ENCODE results near the gene PARVB. TPM values are rescaled to one million over a fixed set of nuclear protein-coding genes. Genes with fewer than 3 reads are reported as not detected.

The PARVB gene
- total RNA-seq, 1 donor from 2014 or later = 38.2 TPM

DNA sequence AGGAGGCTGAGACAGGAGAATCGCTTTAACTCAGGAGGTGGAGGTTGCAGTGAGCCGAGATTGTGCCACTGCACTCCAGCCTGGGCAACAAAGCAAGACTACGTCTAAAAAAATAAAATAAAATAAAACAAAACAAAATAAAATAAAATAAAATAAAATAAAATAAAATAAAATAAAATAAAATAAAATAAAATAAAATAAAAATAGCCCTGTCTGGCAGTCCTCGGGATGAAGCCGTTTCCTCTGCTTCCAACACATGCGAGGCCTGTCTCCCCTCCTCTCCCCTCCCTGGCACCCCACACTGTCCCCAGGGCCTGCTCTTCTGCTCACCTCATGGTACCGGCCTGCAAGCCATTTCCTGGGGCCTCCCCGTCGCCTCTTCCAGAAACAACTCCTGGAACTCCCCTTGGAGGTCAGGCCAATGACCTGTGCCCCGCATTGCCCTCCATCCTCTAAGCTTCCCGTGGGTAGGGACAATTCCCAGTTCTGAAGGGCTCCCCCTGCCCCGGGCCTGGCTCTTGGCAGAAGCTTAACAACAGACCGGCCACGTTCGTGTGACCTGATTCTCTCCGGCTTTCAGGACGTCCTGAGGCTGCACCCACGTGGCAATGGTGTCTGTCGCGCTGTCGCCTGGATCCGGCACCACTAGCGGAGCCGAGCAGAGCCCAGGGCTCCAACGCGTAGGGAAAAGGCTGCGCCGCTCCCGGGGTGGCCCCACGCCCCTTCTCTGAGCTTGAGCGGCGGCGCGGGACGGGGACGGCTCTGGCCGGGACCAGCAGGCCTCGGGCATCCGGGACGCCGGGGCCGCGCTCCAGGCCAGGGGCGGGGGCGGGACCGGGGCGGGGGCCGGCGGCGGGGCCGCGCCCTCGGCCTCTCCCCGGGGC, 456 bp upstream of the PARVB start:
- intact Hi-C loops (cut with DNase I) = no loop called here
- DNase-seq (ENCODE audit: low spot score) (peak; percentile 60), ATAC-seq (peak; percentile 44)

DNA sequence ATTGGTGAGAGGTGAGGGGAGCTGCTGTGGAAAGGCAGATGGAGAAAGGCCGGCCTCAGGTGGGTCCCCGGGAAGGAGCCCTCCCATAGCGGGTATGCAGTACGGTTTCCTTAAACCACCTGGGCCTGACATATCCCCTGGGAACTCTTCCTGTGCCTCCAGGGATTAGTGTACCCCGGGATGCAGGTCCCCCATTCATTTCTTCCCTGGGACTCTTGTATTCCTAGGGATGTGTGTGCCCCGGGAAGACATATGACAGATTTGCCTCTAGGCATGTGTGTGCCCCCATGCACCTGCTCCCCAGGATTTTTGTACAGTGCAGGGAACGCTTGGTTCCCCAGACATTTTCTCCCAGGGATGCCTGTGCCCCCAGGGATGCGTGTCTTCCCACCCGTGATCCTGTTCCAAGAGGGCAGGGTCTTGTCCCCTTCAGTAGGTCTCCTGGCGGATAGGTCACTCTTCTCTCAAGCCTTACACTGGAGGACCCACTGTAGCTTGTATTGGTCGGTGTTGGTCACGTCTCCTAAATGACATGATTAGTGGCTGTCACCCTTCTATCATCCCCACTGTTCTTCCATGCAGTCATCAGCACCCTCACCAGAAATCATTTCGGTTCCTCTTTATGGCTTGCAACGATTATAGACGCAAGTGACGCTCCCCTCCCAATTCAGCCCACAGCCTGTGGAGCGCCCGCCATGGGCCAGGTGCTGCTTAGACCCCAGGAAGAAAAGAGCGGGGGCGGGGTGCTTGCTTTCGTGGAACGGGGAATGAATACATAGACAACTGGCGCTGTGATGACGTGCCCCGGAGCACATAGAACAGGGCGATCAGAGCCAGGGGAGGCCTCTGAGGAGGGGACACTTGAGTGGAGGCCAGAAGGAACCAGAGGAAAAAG, 1.3 kb downstream of the PARVB start:
- DNase-seq (ENCODE audit: low spot score) = peak; percentile 67
- ATAC-seq = peak; percentile 52
- intact Hi-C loops (cut with DNase I) = no loop called here

DNA sequence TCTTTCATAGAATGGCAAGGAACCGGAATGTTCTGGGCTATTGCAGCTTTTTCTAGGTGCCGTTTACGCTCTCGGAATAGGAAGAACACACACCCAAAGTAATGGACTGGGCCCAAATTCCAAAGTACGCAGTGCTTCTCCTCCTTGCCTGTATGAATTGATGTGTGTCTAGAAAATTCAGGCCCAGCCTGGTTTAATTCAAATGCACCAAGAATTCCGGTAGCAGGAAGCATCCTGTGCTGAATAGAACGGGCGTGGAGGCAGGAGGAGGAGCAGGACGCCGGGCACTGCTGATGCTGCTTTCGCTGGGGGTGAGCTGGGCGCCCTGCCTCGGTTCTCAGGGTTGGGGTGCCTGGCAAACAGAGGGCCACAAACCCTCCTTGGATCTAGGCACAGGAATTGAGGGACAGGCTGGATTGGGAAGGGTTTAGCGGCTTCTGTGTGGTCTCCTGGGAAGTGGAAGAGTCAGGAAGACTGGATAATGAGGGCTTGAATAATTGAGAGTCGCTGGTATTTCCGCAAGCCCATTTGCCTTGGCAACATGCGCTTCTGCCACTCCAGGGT, 2.0 kb downstream of the PARVB start:
- intact Hi-C loops (cut with DNase I) = no loop called here
- no peak for DNase-seq (ENCODE audit: low spot score)

DNA sequence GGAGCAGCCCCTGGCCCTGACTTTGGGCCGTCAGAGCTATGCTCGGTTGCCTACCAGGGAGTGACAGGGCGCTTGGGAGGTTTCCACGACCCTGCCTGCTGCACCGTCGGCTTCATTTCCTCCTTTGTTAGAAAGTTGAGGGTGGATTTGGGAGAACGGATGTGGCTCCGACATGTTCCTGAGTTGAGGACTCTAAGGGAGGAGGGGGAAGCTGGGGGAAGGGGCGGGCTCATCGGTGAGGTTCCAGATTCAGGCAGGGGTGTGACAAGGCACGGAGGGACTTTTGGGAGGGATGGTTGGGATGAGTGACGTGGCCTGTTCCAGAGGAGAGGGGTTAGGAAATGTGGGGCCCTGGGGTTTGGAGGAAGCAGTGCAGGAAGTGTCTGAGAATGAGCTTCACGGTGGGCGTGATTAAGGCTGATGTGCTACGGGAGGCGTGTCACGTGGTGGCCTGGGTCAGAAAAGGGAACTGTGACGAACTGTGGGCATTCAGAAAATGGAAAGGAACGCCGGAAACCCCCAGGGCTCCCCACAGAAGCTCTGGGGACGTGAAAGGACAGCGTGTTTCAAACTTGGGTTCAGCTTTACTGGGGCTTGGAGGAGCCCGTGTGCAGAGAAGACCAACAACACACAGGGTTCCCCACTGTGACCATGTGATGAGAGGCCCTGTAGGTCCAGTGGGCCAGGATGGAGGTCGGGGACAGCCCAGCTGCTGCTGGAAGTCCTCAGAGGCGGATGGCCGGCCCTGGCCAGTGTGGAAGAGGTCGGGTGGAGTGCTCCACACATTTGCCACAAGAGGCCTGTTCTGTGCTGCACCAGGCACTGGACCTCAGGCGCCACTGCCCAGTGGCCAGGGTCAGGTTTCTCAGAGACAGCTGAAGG, 2.8 kb downstream of the PARVB start:
- ATAC-seq (peak; percentile 81), DNase-seq (ENCODE audit: low spot score) (peak; percentile 81)
- intact Hi-C loops (cut with DNase I) = no loop called here

More for the DNA sequence above, 2.0 kb downstream of the PARVB start:
- peak; percentile 19 for ATAC-seq

DNA sequence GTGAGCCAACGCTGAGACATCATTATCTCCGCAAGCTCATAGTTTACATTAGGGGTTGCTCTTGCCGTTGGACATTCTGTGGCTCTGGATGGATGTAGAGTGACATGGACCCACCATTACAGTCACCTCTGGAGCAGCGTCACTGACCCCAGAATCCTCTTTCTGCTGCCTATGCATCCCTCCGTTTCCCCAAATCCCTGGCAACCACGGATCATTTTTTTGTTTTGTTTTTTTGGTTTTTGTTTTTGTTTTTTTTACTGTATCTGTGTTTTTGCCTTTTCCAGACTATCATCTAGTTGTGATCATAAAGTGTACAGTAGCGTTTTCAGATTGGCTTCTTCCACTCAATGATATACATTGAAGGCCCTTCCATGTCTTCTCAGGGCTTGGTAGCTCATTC, 4.0 kb downstream of the PARVB start:
- ATAC-seq (no peak), DNase-seq (ENCODE audit: low spot score) (no peak)
- intact Hi-C loops (cut with DNase I) = no loop called here

DNA sequence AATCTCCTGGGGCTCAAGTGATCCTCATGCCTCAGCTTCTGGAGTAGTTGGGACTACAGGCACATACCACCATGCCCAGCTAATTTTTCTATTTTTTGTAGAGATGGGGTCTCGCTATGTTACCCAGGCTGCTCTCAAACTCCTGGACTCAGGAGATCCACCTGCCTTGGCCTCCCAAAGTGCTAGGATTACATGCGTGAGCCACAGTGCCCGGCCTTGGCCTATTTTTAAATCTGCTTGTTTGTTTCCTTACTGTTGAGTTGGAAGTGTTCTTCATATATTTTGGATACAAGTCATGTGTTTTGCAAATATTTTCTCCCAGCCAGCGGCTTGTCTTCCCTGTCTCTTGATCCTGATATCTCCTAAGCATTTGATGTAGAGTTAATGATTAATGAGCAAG, 5.0 kb downstream of the PARVB start:
- intact Hi-C loops (cut with DNase I) = no loop called here
- DNase-seq (ENCODE audit: low spot score) (no peak), ATAC-seq (no peak)

DNA sequence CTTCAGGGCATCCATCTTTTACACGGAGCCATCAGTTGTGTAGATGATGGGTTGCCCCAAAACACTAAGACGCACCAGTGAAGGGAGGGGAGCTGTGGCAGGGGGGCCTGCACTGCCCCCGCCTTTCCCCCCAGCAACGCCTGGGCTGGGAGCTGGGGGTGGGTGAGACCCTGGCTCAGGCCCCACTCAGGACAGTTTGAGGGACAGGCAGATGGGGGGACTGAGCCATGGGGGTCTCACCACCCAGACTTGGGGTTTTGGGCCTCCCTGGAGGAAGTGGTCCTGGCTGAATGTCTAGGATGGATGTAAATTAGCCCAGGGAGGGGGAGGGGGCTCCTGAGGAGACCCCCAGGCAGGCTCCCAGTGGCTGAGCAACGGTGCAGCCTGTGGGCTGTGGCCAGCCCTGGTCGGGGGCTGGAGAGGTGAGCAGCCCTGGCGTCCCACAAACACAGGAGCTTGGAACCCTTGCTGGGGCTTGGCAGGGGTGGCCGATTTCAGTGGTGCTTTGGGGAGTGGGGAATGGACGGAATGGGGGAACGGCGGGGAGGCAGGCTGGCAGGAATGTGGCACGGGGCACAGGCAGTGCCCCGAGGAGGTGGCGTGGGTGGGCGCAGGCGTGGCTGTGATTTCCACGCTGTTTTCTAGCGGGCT, 6.1 kb downstream of the PARVB start:
- intact Hi-C loops (cut with DNase I) = no loop called here
- DNase-seq (ENCODE audit: low spot score) (no peak), ATAC-seq (no peak)

DNA sequence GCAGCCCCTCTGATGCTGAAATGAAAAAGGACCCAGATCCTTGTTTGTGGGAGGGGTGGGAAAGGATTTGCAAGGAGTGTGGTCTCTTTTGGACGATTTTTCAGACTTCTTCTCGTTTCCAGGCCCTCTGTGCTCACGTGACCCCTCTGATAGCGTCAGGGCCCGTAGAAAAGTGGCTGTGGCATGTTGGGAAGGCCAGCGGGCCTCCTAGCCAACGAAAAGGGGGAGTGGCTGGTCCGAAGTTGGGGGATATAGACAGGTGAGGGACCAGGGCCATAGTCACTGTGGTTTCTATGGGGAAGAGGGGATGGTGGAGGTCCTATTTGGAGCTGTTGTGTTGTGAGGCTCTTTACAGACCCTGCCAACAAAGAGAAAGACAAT, 6.6 kb downstream of the PARVB start:
- intact Hi-C loops (cut with DNase I) = no loop called here
- ATAC-seq (no peak), DNase-seq (ENCODE audit: low spot score) (no peak)

DNA sequence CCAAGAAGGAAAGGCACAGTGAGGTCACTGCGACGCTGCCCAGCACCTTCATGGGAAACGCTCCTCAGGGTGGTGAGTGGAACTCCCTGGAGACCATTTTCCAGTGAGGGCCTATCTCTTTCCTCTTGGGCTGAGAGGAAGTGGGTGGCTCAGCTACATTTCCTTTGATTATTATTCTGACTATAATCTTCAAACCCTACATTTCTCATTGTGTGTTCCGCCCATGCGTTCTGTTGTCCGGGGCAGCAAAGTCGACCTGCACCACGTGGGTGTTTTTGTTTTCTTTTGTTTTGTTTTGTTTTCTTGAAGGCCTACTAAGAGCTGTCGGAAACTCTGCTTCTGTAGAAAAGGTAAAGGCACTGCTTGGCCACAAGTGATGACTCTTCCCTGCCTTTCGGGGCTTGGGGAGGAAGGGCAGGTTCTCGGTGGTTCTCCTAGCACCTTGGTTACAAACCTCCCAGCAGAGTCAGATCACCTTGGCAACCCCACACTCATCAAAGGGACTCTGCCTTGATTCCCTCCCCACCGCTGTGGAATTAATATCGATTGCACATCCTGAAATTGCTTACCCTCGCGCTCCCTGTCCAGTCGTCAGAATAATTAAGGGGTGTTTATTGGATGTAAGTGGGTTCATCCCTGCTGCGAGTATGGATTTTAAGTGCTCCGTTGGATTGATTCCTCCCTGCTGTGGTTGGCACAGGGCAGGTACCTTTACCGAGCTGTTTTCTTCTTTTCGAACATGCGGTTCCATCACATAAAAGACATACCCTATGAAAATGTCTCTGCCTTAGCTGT, 7.3 kb downstream of the PARVB start:
- no peak for DNase-seq (ENCODE audit: low spot score)
- no peak for ATAC-seq
- intact Hi-C loops (cut with DNase I) = no loop called here

DNA sequence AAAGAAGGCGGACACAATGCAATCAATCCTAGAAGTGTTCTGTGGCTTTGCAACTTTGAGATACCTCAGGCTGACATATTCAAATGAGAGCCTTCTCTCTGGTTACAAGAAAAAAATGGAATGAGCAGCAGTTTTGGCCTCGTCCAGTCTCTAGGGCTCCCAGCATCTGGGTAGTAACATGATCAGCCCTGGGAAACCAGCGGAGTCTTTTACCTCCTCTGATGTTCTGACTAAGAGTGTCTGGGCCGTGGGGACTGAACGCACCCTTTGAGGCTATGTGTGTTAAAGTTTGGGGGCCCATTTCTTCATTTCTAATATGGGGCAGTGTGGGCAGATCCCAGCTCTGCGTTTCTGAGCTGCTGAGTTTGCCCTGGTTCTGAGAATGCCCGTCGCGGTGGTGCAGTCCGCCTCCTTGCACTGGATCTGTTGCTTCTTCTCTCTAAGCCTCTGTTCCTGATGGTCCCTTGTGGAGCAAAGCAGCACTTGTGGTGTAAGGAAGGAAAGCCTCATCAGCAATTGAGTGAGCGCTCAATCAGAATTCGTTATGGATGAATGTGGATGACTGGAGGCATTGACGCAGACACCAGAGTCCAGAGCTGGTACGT, 8.1 kb downstream of the PARVB start:
- intact Hi-C loops (cut with DNase I) = no loop called here
- DNase-seq (ENCODE audit: low spot score) (no peak), ATAC-seq (peak; percentile 71)

DNA sequence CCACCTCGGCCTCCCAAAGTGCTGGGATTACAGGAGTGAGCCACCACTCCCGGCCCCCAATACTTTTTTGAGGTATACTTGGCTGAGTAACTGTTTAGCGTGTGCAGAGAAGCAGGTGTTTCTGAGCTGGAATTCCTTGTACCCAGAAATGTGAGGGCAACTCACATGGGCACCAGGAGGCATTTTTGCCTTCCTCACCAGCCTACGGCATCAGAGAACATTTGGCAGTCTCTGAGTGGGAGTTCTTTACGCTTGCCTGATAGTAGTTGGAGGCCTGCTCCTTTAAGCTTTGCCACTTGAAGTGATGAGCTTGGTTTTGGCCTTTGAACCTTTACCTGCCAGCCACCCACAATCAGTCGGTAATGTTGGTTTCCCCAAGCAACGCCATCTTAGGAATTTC, 9.2 kb downstream of the PARVB start:
- ATAC-seq (no peak), DNase-seq (ENCODE audit: low spot score) (no peak)
- intact Hi-C loops (cut with DNase I) = no loop called here

DNA sequence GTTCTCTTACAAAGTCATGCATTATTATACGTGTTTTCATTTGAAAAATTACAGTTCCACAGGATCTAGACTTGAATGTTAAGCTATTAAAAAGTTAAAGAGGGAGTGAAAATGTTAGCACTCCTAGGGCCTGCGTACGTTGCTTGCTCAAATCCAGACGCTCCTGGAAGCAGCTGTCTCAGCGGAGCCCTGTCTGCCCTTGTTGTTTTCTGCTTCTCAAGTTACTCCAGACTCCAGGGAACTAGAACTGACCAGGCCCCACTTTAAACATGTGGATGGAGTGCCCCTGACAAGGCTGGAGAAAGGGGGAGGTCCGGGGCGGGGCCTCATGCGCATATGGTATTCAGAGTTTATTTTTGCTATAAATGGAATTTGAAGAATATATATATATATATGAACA, 9.6 kb downstream of the PARVB start:
- intact Hi-C loops (cut with DNase I) = no loop called here
- ATAC-seq = peak; percentile 28
- DNase-seq (ENCODE audit: low spot score) = no peak

DNA sequence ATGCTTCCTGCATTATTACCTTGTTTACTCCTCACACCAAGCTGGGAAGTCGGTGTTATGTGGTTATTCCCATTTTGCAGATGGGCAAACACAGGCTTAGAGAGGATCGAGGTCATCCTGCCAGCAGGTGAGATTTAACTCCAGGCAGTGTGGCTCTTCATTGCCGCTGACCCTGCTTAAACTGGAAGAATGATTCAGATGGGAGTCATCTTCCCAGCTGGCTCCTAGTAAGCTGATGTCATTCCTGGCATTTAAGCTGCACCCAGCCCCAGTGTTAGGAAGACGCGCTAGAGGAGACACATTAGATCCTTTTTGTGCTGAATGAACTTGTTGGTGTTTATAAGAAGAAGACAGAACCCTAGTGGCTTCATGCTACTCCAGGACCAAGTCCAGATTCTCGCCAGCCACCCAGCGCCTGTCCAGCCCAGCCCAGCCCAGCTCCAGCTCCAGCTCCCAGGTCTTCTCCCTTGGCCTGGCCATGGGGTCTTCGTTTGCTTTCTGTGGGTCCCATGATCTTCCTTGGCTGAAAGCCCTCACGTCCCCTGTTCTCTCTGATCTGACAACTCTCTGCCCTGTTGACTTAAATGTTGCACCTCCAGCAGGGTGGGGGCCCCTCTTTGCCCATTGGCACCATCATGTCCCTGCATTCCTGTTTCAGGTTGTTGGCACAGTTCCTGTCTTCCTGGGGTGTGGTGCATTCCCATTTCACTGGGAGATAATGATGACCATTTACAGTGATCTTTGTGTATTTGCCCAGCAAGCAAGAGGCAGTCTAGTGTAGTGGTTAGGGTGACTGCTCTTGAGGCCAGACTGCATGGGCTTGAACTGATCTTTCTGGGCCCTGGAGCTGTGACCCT, 13.6 kb downstream of the PARVB start:
- ATAC-seq (peak; percentile 92), DNase-seq (ENCODE audit: low spot score) (no peak)
- intact Hi-C loops (cut with DNase I) = no loop called here

DNA sequence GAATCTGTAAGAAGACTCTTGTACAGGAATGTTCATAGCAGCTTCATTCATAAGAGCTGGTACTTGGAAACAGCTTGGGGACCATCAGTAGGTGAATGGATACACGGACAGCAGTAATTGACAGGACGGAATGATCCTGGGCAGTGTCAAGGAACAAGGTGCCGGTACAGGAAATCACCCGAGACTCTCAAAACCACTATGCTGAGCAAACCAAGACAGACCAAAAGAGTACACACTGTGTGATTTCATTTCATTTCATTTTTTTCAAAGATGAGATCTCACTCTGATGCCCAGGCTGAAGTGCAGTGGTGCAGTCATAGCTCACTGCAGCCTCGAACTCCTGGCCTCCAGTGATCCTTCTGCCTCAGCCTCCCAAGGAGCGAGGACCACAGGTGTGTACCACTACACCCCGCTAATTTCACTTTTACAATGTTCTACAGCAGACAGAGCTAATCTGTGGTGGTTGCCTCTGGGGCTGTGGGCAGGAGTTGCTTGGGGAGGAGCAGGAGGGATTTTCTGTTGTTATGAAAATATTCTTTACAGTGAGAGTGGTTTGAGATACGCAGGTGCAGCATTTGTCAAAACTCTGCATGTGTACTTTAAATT, 15.6 kb downstream of the PARVB start:
- ATAC-seq = no peak
- no peak for DNase-seq (ENCODE audit: low spot score)

DNA sequence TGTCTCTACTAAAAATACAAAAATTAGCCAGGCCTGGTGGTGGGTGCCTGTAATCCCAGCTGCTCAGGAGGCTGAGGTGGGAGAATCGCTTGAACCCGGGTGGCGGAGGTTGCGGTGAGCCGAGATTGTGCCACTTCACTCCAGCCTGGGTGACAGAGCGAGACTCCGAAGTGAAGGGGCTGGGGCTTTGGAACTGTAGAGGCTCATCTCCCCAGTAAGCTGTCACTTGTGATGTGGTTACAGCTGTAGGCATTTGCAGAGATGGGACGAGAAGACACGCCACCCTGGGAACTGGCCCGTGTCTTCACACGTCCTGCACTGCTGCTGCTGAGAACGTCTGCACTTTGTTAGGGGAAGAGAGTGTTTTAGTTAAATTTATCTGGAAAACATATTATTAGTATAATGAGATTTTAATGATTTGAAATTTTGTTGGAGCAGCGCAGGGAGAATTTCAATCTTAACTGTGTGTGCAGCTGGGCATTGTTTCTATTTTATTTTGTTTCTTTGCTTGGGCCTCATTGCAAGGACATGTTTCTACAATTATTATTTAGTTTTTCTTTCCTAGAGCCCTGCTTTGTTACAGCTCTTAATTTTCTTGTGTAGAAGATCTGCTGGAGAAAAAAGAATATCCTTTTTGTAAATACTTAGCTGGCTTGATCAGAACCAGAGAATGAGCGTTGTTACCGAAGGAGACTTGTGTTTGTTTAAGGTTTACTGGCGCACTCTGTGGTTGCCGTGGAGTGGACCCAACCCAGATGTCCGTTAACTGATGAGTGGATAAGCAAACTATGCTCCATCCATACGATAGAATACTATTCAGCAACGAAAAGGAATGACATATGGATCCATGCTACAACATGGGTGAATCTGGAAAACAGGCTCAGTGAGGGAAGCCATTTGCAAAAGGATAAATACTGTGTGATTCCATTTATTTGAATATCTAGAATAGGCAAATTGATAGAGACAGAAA, 18.4 kb downstream of the PARVB start:
- no peak for ATAC-seq
- no peak for DNase-seq (ENCODE audit: low spot score)
- intact Hi-C loops (cut with DNase I) = no loop called here

More for the DNA sequence above, 15.6 kb downstream of the PARVB start:
- intact Hi-C loops (cut with DNase I) = no loop called here
